G401 (cell line): ENCODE data around the gene ZSCAN5B. TPM values are rescaled to one million over a fixed set of nuclear protein-coding genes. Genes with fewer than 3 reads are reported as not detected.
"Not testable (repeated sequence)": the region's sequence is repeated elsewhere in the genome, so short reads cannot be mapped to it uniquely, and the experiment has no call there.

Experiments used
- DNase-seq: peaks from one replicate; pipeline ENCODE4 v3.0.0-alpha.2; 2015; ENCODE audit warnings: low spot score
- in situ Hi-C: cut with HindIII; loops from 2 replicates; pipeline ENCODE4 v1.10.0; 2016; ENCODE audit warnings: low sequenced_read_pairs, mixed read lengths
- total RNA-seq: library from RNA; depleted of rRNA; stranded (reverse); fragments of >200 nt; shearing (Covaris generic); gene quantifications from 2 replicates; pipeline ENCODE4 v1.2.3, GENCODE V29; 2014; rRNA removed

ZSCAN5B gene
- total RNA-seq, 1 experiment from 2014 or later, result not detected

DNA sequence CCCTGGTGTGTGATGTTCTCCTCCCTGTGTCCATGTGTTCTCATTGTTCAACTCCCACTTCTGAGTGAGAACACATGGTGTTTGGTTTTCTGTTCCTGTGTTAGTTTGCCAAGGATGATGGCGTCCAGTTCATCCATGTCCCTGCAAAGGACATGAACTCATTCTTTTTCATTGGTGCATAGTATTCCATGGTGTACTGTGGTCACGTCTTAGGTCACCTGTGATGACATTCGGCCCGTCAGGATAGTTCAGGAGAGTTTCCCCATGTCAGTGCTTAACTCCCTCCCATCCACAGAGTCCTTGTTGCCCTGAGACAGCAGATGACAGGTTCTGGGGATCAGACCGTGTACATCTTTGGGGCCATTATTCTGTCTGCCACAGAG lies 47.9 kb downstream of the ZSCAN5B start:
- in situ Hi-C loops, result no loop called here
- DNase-seq, result no peak

DNA sequence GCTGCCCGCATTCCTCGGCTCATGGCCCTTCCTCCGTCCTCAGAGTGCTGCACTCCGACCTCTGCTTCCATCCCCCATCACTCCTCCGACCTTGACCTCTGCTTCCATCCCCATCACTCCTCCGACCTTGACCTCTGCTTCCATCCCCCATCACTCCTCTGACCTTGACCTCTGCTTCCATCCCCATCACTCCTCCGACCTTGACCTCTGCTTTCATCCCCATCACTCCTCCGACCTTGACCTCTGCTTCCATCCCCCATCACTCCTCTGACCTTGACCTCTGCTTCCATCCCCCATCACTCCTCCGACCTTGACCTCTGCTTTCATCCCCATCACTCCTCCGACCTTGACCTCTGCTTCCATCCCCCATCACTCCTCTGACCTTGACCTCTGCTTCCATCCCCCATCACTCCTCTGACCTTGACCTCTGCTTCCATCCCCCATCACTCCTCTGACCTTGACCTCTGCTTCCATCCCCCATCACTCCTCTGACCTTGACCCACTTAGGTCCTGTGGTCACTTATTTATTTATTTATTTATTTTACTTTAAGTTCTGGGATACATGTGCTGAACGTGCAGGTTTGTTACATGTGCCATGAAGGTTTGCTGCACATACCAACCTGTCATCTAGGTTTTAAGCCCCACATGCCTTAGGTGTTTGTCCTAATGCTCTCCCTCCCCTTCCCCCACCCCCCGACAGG lies 48.5 kb downstream of the ZSCAN5B start:
- in situ Hi-C loops, DNase-seq: not testable (repeated sequence)

DNA sequence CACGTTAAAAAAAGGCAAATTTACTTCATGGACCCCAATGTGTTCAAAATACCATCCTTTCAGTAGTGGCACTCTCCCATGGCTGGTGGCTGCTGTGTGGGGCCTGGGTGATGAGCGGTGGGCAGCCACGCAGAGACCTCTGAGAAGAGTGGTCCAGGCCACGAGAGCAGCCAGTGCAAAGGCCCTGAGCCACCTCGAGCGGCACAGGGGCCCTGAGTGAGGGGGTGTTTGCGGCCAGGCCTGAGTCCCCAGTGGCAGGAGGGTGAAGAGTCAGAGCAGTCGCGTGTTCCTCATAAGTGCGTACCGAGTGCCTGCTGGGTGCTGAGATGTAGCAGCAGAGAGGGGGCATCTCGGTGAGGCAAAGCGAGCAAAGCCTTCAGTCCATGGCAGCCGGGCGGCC lies 49.5 kb downstream of the ZSCAN5B start:
- in situ Hi-C loops, result no loop called here

GRCh38 chr19:56147307-56147706 lies 50.3 kb downstream of the ZSCAN5B start:
- in situ Hi-C loops, result no loop called here

More for the DNA sequence above, 49.5 kb downstream of the ZSCAN5B start:
- DNase-seq, result no peak

DNA sequence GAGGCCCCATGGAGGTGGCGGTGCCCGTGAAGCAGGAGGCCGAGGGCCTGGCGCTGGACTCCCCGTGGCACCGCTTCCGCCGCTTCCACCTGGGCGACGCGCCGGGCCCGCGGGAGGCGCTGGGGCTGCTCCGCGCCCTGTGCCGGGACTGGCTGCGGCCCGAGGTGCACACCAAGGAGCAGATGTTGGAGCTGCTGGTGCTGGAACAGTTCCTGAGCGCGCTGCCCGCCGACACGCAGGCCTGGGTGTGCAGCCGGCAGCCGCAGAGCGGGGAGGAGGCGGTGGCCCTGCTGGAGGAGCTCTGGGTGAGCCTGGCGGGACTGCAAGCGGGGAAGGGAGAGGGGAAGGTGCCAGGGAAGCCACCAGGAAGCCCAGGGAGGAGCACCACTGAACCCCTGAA lies 50.7 kb downstream of the ZSCAN5B start:
- peak; percentile 40 for DNase-seq
- in situ Hi-C loops, result no loop called here

More at GRCh38 chr19:56147307-56147706, 50.3 kb downstream of the ZSCAN5B start:
- no peak for DNase-seq

- DNase-seq, result no peak
- in situ Hi-C loops, result no loop called here
Observed at GRCh38 chr19:56145698-56146097, 51.9 kb downstream of the ZSCAN5B start.

GRCh38 chr19:56144831-56145230 lies 52.8 kb downstream of the ZSCAN5B start:
- in situ Hi-C loops, result no loop called here
- no peak for DNase-seq

DNA sequence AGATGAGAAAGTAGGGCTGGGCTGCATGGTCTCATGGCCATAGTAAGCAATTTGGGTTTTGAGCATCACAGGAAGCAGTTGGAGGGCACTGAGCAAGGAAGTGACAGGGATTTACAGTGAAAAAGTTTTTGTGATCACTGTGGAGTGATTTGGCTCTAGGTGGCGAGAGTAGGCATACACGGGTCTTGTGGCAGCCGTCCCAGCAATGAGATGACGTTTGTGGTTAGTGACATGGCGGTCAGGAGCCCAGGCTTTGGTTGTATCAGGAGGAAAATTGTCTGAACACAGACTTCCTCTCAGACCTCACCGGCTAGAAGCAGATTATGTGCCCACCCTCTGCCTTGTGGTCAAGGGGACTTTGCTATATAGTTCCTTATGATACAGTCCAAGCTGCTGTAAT lies 53.2 kb downstream of the ZSCAN5B start:
- in situ Hi-C loops, result no loop called here
- no peak for DNase-seq

DNA sequence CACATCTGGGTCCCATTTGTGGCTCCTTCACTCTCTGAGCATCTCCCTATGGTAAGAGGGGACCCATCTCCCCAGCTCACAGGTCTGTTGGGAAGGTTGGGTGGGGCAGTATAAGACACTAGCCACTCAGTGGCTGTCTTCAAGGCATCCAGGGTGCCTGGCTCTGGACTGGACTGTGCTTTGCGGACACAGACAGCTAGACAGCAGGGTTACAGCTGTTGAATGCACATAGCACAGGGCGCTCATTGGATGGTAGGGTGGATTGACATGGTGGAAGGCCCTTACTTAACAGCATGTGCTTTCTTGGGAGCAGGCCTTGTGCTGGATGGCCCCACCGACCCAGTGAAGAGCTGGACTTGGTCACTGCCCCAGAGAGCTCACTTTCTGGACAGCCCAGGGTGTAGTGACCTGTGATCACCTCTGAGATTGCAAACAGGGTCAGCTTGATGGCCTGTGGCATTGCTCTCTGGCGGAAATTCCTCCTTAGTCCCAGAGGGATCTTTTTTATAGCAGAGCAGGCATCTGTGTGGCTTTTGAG lies 54.6 kb downstream of the ZSCAN5B start:
- in situ Hi-C loops, result no loop called here
- no peak for DNase-seq

DNA sequence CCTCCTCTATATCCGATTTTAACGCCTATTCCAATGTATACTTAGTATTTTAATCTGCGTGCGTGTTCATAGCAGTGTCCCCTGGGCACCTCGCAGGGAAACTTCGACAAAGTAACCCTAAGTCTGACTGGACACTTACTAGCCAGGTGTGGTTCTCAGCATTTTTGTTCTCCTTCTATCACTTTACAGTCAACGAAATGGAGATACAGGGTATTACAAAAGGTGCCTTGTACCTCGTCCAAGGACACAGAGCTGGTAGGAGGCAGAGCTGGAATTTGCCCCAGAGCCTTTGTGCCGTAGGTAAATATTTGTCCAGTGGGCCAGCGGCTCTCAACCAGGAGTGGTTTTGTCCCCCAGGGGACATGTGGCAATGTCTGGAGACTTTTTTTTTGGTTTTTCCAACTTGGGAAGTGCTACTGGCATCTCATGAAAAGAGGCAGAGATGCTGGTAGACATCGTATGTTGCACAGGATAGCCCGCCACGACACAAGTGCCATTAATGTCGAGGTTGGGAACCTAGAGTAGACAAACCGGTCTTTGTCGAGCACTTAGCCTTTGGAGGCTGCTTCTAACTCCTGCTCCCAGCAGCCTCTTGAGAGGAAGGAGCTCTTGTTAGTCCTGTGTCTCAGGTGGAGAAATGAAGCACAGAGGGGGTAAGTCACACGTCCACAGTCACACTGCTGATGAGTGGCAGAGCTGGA lies 55.3 kb downstream of the ZSCAN5B start:
- in situ Hi-C loops, result no loop called here
- no peak for DNase-seq

- in situ Hi-C loops, result no loop called here
- DNase-seq, result no peak
Observed at GRCh38 chr19:56141417-56141993, 56.1 kb downstream of the ZSCAN5B start.

DNA sequence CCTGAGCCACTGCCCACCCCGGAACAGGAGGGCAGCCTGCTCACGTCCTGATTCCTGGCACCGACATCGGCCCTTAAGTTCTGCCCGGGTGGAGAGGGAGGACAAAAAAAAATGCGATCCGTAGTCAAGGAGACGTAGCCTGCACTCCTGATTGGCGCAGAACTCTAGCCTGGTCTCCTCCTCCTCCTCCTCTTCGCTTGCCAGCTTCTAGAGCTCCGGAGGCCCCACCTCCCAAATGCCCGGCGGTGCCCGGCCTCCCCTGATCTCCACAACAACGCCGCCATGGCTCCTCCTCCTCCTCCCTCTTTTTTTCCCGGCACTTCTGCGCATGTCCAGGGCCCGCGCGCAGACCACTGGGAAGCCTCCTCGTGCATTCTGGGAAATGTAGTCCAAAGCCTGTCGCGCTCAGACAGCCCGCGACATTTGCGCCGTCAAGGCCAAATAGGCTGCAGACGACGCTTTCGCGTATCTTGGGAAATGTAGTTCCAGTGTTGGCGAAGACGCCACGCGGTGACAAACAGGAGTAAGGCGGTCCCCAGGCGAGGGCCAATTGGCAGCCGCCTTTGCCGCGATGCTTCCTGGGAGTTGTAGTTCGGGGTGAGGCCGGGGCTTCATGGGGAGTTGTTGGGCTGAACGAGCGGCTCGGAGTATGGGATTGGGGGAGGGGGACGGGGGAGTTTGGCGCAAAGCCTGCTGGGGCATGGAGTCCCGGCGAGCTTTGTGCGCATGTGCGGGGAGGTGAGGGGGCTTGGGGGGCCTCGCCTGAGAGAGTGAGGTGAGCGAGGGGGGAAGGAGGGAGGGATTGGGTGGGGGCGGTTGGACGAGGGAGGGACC lies 56.8 kb downstream of the ZSCAN5B start, which contains the start of gene ZNF444:
ZNF444 (plus strand) TSS at position 705 of the 834 bp plus-strand sequence. CDS start 5,625 bp downstream, outside the sequence.
- in situ Hi-C loops, result no loop called here

DNA sequence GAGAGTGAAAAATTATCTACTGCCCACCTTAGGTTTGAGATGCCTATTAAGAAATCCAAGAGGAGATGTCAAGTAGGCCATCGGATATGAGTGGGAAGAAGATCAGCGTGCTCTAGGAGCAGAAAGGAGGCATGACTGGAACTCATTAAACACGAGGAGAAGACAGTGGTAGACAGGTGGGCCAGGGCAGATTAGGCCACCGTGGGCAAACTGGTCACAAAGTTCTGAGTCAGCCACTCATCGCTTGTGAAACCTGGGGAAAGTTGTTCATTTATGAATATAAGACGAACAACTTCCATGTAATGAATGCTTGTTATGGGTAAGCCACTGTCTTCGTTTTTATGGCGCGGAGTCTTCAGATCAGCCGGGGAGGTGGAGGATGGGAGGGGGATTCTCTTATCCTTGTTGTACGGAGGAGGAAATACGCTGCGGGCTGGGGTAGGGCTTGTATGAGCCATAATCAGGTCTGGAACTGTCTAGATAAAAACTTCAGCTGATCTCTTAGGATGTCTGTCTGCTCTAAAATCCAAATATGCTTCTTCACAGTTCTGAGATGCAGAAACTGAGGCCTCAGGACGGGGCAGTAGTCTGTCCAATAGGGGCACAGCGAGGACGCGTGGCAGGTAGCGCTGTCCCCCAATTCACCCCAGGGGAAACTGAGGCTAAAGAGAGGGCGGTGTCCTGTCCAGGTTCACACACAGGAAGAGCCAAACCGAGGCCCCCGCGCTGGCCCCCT lies 57.6 kb downstream of the ZSCAN5B start:
- no peak for DNase-seq
- in situ Hi-C loops, result no loop called here

More for the DNA sequence above, 56.8 kb downstream of the ZSCAN5B start, which contains the start of gene ZNF444:
- DNase-seq, result peak; percentile 99

Other genes with a start within 250 kb of the ZSCAN5B start
- gene NLRP8, start 250.0 kb downstream of the ZSCAN5B start, total RNA-seq, result not detected in 2 replicates
- not detected in 2 replicates for gene NLRP5, start 211.0 kb downstream of the ZSCAN5B start, total RNA-seq
- gene ZNF787, start 76.5 kb downstream of the ZSCAN5B start, total RNA-seq, result 55.8 and 56.1 TPM in 2 replicates
- 30.2 and 36.6 TPM in 2 replicates for gene ZNF444, start 56.5 kb downstream of the ZSCAN5B start, total RNA-seq
- not detected in 2 replicates for gene GALP, start 21.8 kb downstream of the ZSCAN5B start, total RNA-seq
- gene ZSCAN5C, start 4.5 kb upstream of the ZSCAN5B start, total RNA-seq, result 0.37 TPM in 1 of 2 replicates, not detected in the other
- gene EDDM13, start 75.0 kb upstream of the ZSCAN5B start, total RNA-seq, result not detected in 2 replicates
- gene ZSCAN5A, start 117.1 kb upstream of the ZSCAN5B start, total RNA-seq, result 12.1 and 17.6 TPM in 2 replicates
- 0.43 and 1.8 TPM in 2 replicates for gene ZNF582, start 195.8 kb upstream of the ZSCAN5B start, total RNA-seq
- gene ZNF583, start 206.5 kb upstream of the ZSCAN5B start, total RNA-seq, result 2.1 and 5.2 TPM in 2 replicates